Stimulated activated CD4-positive, alpha-beta T cell treated with anti-CD3 and anti-CD28 coated beads, Interleukin-1b, Interleukin-23, amount 100 ng/mL, for 24 hours (primary cell): Measurements from ENCODE around the gene ETV7.
"Not testable (repeated sequence)": the region's sequence is repeated elsewhere in the genome, so short reads cannot be mapped to it uniquely, and the experiment has no call there.

Experiments
- DNase-seq, 4 experiments: peaks; one replicate each; pipeline ENCODE4 v3.0.0-alpha.2; 2020; ENCODE audit warnings: low read depth in 4 of 4, low spot score in 1 of 4

Gene ETV7

DNA sequence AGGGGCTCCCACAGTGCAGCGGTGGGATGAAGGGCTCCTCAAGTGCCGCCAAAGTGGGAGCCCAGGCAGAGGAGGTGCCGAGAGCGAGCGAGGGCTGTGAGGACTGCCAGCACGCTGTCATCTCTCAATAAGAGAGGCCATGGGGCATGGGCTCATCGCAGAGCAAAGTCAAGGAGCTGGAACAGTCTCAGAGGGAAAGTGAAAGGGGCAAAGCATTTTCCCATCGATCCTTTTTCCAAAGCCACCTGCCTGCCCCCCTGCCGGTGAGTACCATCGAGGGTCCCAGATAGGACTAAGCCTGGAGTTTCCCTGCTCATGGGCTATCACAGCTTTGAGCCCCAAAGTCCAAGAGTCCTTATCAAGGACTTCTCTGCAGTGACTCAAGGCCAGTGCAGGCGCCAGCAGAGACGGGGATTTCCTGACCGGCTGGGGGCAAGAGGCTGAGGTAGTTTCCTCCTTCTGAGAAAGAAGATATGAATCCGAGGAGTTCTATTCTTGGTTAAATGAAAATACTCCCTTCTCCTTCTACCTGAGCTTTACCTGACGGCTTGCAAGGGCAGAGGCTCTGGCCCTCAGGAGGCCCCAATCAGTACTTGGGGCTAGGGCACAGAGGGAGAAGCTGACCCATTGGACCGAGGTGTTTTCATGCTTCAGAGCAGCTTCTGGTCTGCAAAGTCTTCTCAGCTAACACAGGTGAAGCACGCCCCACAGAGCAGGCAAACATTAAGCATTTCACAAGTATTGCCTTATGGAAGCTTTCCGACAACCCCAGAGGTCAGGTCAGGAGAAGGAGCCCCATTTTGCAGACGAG lies 22.6 kb downstream of the ETV7 start:
- DNase-seq, result no peak

DNA sequence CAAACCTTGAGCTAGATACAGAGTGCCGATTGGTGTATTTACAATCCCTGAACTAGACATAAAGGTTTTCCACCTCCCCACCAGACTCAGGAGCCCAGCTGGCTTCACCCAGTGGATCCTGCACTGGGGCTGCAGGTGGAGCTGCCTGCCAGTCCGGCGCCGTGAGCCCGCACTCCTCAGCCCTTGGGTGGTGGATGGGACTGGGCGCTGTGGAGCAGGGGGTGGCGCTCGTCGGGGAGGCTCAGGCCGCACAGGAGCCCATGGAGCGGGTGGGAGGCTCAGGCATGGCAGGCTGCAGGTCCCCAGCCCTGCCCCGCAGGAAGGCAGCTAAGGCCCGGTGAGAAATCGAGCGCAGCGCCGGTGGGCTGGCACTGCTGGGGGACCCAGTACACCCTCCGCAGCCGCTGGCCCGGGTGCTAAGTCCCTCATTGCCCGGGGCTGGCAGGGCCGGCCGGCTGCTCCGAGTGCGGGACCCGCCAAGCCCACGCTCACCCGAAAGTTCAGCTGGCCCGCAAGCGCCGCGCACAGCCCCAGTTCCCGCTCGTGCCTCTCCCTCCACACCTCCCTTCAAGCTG lies 23.3 kb downstream of the ETV7 start:
- DNase-seq, result not testable (repeated sequence)

- not testable (repeated sequence) for DNase-seq
Measured at GRCh38 chr6:36363371-36363752, 24.1 kb downstream of the ETV7 start.

DNA sequence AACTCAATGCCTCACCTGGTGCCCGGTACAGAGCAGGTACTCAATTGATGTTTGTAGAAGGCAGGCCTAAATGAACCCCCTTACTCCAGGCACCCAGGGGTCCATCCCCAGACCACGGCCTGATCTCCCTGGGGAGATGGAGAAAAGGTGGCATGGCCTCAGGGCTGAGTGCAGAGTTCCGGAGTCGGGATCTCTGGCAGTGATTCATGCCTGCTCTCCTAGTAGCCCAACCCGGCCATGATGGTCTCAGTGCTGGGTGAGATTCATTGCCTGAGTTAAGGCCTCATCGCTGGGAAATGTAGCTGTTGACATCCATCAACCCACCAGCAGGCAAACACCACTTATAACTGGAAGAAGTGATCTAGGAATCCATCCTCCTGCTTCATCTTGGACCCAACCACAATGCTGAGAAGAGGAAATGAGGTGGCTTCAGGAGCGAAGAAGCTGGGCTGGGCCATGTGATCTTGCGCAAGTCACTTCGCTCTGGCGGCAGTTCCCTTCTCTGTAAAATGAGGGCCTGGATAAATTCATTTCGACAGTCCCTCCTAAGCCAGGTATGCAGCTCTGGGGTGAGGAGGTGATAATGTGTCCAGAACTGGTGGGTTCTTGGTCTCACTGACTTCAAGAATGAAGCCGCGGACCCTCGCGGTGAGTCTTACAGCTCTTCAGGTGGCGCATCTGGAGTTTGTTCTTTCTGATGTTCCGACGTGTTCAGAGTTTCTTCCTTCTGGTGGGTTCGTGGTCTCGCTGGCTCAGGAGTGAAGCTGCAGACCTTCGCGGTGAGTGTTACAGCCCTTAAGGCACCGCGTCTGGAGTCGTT lies 24.7 kb downstream of the ETV7 start:
- no peak for DNase-seq

GRCh38 chr6:36361071-36361470 lies 26.4 kb downstream of the ETV7 start:
- DNase-seq, result no peak

DNA sequence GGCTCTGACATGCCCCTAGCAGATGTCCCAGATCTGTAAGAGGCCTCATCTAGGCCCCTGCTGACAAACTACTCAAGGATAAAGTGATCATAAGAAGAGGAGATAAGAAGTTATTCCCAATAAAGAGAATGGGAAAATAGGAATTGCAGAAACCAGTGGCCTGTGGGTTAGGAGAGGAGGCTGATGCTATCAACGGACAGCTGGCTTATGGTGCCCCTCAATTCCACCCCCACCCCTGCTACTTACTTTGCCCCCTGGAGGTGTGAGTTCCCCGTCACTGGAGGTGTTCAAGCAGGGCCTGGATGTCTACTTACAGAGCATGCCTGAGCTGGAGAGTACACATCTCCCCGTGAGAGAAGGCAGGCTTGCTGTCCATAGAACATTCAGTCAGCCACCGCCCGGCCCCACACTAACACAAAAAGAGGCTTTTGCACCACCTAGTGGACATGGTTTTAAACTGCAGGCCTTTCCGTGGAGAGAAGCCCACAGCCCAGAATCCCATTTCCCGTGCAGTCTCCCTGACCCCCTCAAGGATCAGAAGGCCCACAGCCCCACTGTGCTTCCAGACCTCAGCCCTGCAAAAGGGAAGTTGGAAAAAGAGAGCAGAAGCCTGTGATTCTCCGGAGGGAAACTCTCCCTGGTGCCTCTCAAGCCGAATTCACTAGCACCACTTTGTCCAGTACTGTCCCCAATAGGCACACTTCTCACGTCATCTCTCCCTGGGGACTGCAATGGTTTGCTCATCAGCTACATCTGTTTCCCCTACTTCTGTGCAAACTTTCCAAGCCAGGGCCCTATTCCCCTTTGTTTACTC lies 27.0 kb downstream of the ETV7 start:
- peak; percentile 35 to 64 (median 53) for DNase-seq

DNA sequence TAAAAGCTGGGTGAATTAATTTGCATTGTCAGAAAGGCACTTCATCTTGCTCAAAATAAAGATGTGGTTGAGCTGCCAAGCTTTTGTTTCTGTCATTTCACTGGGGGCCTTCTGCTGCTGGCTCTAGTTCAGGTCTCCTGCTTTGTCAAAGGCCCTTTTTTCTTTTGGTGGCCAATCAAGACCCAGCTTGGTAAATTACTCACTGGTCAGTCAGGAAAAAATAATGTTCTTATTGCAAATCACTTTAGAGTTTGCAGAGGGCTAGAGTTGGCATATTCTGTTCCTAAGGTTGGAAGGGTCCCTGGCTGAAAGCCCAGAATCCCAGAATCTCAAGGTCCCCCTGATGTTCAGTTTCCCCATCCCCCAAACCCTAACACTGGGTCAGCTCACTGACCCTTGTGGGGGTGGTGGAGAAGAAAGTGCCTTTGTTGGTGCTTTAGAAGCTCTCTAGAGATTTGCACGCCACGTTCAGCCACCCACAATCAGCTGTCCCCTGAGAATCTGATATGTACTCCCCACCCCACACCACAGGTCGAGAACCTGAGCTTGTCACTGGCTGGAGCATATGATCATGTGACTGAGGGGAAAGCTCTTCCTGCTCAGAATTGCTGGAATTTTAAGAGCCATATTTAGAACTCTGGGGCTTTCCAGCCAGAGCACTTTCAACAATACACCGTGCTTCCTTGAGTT lies 29.1 kb downstream of the ETV7 start:
- DNase-seq, result no peak

DNA sequence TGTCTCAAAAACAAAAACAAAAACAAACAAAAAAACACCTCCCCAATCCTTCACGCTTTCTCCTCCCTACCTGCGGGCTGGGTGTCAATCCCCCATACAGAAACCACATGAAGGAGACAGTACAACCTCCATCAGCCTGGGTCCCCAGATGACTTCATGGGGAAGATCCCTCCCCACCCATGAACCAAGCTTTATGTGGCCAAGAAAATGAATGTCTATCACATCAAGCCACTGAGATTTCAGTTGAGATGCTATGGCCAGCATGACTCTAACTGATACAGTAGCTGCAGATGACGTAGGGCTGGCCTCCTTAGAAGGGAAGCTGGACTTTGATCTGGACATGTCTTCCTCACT lies 29.6 kb downstream of the ETV7 start:
- DNase-seq, result no peak

DNA sequence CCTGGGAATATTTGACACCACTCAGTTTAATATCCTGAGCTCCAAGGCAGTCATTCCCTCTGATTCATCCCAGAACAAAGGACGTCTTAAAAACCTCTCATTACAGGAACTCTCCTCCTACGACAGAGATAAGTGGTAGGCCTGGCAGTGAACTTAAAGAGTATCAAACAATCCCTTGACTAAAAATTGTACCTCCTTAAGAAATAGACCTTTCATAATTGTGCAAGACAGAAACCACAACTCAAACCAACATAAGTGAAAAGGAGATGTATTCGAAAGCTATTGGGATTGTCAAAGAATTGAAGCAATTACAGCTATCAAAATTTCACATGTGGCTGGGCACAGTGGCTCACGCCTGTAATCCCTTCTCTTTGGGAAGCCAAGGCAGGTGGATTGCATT lies 31.6 kb downstream of the ETV7 start:
- DNase-seq, result no peak

GRCh38 chr6:36353411-36353915 lies 34.0 kb downstream of the ETV7 start:
- no peak for DNase-seq

- DNase-seq, result no peak
Measured at GRCh38 chr6:36352477-36353157, 34.9 kb downstream of the ETV7 start.

DNA sequence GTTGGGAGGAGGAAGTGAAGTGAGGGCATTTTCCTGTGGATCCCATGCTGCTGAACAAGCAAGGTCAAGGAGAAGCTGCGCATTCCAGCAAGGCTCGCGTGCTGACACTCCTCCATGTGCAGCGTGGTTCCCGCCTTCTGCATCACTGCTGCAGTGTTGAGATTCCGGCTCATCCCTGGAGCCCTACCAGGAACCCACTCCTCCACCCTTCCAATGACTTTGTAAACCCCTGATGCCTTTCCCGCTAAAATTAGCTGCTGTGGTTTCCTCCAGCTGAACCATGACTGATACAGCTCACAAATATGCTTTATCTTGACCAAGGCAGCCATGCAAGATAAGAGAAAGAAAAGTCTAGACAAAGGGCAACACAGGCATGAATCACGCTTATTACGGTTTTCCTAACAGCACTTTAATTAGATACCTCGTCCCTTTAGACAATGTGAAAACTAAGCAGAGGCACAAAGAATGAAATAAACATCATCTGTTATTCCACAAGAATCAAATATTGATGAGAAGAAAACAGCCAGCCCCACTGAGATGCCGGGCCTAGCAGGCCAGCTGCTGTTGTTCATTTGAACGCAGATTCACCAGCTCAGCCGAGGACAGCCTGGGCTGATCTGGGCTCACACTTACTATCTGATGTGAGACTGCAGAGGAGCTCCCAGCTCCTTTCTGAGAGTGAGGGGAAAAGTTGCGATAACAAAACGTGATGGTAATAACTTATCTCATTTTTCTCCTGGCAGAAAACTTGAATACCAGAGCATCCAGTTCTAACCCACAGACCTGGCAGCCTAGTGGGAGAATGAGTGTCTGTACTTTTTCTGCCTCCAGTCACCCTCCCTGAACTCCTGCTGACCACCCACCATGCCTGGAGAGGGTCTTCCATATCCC lies 36.5 kb downstream of the ETV7 start:
- no peak for DNase-seq

DNA sequence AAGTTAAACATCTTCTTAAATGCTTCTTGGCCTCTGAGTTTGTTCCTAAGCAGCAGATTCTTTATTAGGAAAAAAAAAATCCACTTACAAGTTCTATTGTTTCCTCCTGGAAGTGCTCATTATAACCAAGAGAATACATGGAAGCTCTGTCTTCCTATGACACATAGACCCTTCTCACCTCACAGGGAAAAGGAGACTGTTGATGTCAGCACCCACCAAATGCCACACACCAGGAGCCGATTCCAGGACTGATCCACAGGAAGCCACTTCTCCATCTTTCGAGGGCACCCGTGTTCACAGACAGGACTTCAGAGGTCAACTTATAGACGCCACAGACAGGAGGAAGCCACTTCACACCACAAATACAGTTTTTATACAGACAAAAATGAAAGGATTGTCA lies 37.4 kb downstream of the ETV7 start:
- no peak for DNase-seq

GRCh38 chr6:36349240-36349639 lies 38.2 kb downstream of the ETV7 start:
- DNase-seq, result no peak

DNA sequence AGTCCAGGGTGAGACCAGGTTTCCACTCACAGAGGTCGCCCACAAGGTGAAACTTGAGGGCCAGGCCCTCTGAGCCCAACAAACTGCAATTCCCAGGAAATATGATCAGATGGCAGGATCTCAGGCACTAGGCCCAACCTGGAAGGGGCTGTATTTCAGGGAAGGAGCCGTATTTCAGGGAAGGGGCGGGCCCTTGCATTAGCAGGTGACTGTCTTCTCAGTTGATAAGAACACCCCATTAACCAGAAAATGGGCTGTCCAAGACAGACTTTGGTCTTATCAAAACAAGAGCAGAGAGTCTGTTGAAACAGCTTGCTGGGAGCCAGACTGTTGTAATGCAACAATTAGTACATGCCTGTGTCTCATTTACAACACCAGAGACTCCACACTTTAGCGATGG lies 39.8 kb downstream of the ETV7 start:
- DNase-seq, result no peak

DNA sequence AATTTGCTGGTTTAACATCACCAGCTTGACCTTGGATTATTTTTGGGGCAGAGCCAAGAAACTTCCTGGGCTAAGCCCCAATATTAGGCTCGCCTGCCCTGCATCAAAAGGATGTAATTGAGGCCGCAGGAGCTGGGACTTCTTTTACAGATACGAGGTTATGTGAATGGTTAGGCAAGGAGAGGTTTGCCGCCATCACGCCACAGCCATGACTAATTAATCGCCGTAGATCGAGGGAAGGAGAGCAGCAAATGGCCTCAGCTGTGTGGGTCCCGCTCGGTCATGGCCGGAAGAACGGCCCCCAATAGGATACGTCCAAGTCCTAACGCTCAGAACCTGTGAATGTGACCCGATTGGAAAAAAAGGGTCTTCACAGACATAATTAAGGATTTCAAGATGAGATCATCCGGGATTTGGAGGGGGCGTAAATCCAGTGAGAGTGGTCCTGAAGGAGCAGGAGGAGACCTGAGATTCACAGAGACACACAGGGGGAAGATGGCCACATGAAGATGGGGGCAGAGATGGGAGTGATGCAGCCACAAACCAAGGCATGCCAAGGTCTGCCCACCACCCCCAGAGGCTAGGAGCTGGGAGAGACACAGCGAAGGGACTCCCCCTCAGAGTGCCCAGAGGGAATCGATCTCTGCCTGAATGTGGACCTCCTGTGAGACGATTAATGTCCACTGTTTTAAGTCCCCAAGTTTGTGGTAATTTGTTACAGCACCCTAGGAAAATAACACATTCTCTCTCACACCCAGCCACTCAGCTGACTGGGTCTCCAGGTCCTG lies 40.8 kb downstream of the ETV7 start:
- no peak for DNase-seq

GRCh38 chr6:36345681-36346466 lies 41.6 kb downstream of the ETV7 start:
- DNase-seq, result no peak
